HG02870 (cell line): ENCODE data around the gene ACR.
"Not testable (repeated sequence)": the region's sequence is repeated elsewhere in the genome, so short reads cannot be mapped to it uniquely, and the experiment has no call there.

Experiments
- ATAC-seq: cut with Tn5 transposase; IDR thresholded peaks from one replicate; pipeline ENCODE4 v1.9.1; 2021; ENCODE audit warnings: mild to moderate bottlenecking, moderate library complexity; ENCODE audit not compliant: unreplicated experiment

ACR gene

GRCh38 chr22:50761829-50762228 lies 23.8 kb downstream of the ACR start:
- not testable (repeated sequence) for ATAC-seq

- not testable (repeated sequence) for ATAC-seq
Observed at GRCh38 chr22:50764288-50764687, 26.3 kb downstream of the ACR start.

DNA sequence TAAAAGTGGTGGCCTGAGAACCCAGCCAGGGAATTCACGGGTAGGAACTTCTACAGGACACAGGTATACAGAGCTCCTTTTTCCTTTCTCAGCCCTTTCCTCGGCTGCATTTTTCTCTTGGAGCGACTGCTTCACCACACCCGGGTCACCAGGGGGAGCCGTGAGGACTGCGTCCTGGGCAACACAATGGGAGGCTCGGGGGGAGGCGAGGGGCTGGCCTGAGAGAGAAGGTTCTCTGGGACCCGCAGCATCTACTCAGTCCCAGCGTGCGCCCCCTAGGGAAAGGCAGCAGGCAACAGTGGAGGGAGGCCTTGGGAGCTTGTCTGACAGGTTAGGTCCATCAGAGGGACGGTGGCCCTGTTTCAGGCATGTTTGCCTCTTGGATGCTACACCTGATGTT lies 37.1 kb downstream of the ACR start:
- not testable (repeated sequence) for ATAC-seq

DNA sequence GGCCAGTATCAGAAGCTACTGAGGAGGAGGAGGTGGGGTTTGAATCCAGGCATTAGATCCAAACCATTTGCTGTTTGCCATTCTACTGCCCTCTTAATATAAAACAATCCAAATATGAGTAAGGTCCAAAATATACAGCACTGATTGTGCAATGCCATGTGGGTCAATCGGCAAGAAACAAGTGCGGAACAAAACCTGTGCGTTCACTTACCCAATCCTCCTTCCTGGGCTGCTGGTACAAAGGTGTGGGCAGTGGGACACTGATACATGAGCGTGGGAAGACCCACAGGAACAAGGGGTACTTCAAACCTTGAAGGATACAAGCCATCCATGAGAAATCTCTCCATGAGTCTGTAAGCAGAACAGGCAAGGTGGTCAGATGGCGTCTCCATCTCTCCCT lies 39.6 kb downstream of the ACR start:
- not testable (repeated sequence) for ATAC-seq

GRCh38 chr22:50780244-50780643 lies 42.2 kb downstream of the ACR start:
- not testable (repeated sequence) for ATAC-seq

DNA sequence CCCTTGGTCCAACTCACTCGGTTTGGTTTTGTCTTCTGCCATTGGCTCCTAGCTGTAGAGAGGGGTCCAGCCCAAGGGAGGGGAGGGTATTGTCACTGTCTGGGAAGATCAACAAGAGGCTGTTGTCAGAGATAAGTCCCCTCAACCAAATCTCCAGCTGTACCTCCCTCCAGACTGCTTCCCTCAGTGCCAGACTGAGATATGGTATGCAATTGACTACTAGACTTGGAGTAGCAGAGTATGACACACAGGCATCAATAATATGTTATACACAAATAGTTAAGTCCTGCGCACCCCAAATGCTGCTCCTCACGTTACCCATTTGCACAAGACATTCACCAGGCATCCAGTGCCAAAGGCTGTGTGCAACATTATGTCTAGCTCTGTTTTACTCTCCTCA lies 44.2 kb downstream of the ACR start:
- not testable (repeated sequence) for ATAC-seq

GRCh38 chr22:50783033-50783879 lies 45.3 kb downstream of the ACR start, which contains the start of gene RABL2B:
Gene RABL2B, minus strand, starts transcription at chr22:50783636. Its CDS starts 1,342 bp downstream, at chr22:50782294.
- peak; percentile 90 for ATAC-seq

DNA sequence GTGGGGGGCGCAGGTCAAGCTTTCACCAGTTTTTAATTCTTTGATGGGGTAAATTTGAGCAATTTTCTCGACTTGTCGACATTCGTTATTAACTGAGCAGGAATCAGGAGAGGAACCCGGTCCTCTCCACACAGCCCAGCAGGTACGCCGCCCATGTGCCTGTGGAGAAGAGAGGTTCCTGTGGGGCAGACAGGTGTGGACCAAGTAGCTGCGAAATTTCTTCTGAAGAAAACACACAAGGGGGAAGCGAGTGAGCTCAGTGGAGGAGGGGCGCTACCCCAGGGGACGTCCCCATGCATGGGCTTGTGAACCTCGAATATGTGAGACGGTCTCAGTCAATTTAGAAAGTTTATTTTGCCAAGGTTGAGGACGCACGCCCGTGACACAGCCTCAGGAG lies 45.9 kb downstream of the ACR start:
- ATAC-seq, result peak; percentile 23

- ATAC-seq, result not testable (repeated sequence)
Observed at GRCh38 chr22:50785289-50785688, 47.3 kb downstream of the ACR start.

- not testable (repeated sequence) for ATAC-seq
Observed at GRCh38 chr22:50786936-50787335, 48.9 kb downstream of the ACR start.
